Measurements from ENCODE around the gene ONECUT2. TPM values are rescaled to one million over a fixed set of nuclear protein-coding genes. Genes with fewer than 3 reads are reported as not detected.

Gene ONECUT2
- total RNA-seq, 1 donor from 2014 or later = 0.41 TPM

GRCh38 chr18:57534511-57534909, 99.3 kb downstream of the ONECUT2 start:
- Histone ChIP-seq H3K27me3 (ENCODE audit: low read depth) (peaks cover 18% of the 10 kb centered on the region), H3K4me1 (peaks cover 16% of the 10 kb centered on the region), H3K36me3 (no peaks in the 10 kb centered on the region), H3K9me3 (replicated peaks) (no peaks in the 10 kb centered on the region), H3K27ac (replicated peaks) (no peak overlapping the region), H3K4me3 (no peak overlapping the region)
- intact Hi-C loops (cut with micrococcal nuclease) = no loop called here
- no peak for DNase-seq
- no peak for TF ChIP-seq CTCF (IDR thresholded peaks at IDR 0.05; ENCODE audit: borderline replicate concordance)

- Histone ChIP-seq H3K36me3 (no peaks in the 10 kb centered on the region), H3K4me1 (peaks cover 4% of the 10 kb centered on the region), H3K9me3 (replicated peaks) (no peaks in the 10 kb centered on the region), H3K27ac (replicated peaks) (no peak overlapping the region), H3K27me3 (ENCODE audit: low read depth) (peaks cover 13% of the 10 kb centered on the region), H3K4me3 (no peak overlapping the region)
- no peak for TF ChIP-seq CTCF (IDR thresholded peaks at IDR 0.05; ENCODE audit: borderline replicate concordance)
- DNase-seq = no peak
- intact Hi-C loops (cut with micrococcal nuclease) = no loop called here
Measured at GRCh38 chr18:57538614-57539013, 103.4 kb downstream of the ONECUT2 start.

- no peak for DNase-seq
- H3K4me3 ChIP-seq = no peak overlapping the region
- intact Hi-C loops (cut with micrococcal nuclease) = no loop called here
- no peaks in the 10 kb centered on the region for H3K4me1 ChIP-seq
- TF ChIP-seq CTCF (IDR thresholded peaks at IDR 0.05; ENCODE audit: borderline replicate concordance) = no peak
- peaks cover 13% of the 10 kb centered on the region for H3K27me3 ChIP-seq (ENCODE audit: low read depth)
- H3K9me3 ChIP-seq (replicated peaks) = no peaks in the 10 kb centered on the region
- H3K27ac ChIP-seq (replicated peaks) = no peak overlapping the region
- H3K36me3 ChIP-seq = no peaks in the 10 kb centered on the region
Measured at GRCh38 chr18:57539702-57540101, 104.5 kb downstream of the ONECUT2 start.

Other genes starting within 250 kb of the ONECUT2 start
- not detected for gene ST8SIA3, start 82.8 kb upstream of the ONECUT2 start, total RNA-seq
- 37.0 TPM for gene FECH, start 151.3 kb downstream of the ONECUT2 start, total RNA-seq
- 117 TPM for gene NARS1, start 186.5 kb downstream of the ONECUT2 start, total RNA-seq

Measured in left ventricle myocardium inferior (tissue), 1 donor.